22Rv1 (cell line): ENCODE results near the gene RPUSD3.
"Not testable (repeated sequence)": the region's sequence is repeated elsewhere in the genome, so short reads cannot be mapped to it uniquely, and the experiment has no call there.

Experiments
- H3K27ac ChIP-seq: fragments of 450-650 bp; 2 replicates; pipeline ENCODE4 v1.5.1; 2017
- ZFX ChIP-seq: fragments of 450-650 bp; IDR thresholded peaks from 2 replicates; pipeline ENCODE4 v1.6.1; 2017; ENCODE audit warnings: antibody characterized with exemption, borderline replicate concordance
- TF ChIP-seq, protein P1 (sequence below): fragments of 450-650 bp; IDR thresholded peaks from 2 replicates; pipeline ENCODE4 v1.5.1; 2017; ENCODE audit warnings: mild to moderate bottlenecking

The RPUSD3 gene

DNA sequence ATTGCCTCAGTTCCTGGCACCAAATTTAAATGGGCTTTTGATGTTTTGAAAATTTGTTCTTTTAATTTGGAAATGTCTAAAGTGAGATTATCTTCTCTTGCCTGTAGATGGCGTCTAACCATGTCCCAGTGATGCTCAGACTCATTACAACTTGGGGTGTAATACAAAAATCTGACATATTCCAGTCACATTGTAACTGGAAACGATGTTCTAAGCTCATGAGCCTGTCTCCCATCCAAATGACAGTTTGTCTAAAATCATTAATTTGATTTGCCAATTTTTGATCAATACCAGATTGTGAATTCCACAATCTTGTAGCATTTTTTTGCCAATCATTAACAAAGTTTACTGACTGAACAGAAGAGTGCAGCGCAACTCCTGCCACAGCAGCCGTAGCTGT lies 5.1 kb upstream of the RPUSD3 start:
- not testable (repeated sequence) for H3K27ac ChIP-seq

DNA sequence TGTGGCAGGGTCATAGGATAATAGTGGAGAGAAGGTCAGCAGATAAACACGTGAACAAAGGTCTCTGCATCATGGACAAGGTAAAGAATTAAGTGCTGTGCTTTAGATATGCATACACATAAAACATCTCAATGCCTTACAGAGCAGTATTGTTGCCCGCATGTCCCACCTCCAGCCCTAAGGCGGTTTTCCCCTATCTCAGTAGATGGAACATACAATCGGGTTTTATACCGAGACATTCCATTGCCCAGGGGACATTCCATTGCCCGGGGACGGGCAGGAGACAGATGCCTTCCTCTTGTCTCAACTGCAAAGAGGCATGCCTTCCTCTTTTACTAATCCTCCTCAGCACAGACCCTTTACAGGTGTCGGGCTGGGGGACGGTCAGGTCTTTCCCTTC lies 4.1 kb upstream of the RPUSD3 start:
- H3K27ac ChIP-seq: not testable (repeated sequence)

More for the DNA sequence above, 5.1 kb upstream of the RPUSD3 start:
- TF ChIP-seq, protein P1, sequence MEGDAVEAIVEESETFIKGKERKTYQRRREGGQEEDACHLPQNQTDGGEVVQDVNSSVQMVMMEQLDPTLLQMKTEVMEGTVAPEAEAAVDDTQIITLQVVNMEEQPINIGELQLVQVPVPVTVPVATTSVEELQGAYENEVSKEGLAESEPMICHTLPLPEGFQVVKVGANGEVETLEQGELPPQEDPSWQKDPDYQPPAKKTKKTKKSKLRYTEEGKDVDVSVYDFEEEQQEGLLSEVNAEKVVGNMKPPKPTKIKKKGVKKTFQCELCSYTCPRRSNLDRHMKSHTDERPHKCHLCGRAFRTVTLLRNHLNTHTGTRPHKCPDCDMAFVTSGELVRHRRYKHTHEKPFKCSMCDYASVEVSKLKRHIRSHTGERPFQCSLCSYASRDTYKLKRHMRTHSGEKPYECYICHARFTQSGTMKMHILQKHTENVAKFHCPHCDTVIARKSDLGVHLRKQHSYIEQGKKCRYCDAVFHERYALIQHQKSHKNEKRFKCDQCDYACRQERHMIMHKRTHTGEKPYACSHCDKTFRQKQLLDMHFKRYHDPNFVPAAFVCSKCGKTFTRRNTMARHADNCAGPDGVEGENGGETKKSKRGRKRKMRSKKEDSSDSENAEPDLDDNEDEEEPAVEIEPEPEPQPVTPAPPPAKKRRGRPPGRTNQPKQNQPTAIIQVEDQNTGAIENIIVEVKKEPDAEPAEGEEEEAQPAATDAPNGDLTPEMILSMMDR: peak; percentile 84

DNA sequence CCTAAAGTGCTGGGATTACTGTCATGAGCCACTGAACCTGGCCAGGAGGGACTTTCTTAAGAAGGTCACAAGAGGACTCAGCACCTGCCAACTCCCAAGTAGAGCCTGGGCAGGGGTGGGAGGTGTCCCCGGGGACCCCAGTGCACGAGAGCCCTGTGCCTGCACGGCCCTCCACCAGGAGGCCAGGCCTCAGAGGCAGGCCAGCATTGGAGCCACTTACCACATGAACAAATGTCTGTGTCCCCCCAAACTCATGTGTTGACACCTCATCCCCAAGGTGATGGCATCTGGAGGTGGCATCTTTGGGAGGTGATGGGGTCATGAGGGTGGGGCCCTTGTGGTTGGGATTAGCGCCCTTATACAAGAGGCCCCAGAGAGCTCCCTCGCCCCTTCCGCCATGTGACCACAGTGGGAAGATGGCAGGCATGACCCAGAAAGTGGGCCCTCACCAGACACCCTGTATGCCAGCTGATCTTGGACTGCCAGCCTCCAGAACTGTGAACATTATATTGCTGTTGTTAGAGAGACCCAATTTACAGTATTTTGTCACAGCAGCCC lies 3.2 kb upstream of the RPUSD3 start:
- H3K27ac ChIP-seq: no peak overlapping the region
- TF ChIP-seq ZFX: no peak
- TF ChIP-seq, protein P1: no peak

DNA sequence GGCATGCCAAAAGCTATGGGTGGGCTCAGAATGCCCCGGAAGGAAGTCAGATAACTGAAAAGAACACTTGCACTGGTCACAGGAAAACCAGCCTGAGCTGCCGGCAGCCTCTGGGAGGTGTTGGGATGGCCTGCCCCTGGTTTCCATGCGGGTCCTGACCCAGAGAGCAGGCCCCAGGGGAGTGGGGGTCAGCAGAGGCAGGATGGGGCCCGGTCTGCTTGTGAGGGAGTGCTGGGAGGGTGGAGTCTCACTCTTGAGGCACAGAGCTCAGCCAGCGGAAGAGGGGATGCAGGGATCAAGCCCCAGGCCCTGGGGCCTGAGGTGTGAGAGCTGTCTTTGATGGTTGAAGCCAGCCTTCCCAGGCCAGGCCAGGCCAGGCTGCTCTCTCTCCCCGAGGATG lies 2.4 kb upstream of the RPUSD3 start:
- TF ChIP-seq, protein P1: no peak
- H3K27ac ChIP-seq: no peak overlapping the region

DNA sequence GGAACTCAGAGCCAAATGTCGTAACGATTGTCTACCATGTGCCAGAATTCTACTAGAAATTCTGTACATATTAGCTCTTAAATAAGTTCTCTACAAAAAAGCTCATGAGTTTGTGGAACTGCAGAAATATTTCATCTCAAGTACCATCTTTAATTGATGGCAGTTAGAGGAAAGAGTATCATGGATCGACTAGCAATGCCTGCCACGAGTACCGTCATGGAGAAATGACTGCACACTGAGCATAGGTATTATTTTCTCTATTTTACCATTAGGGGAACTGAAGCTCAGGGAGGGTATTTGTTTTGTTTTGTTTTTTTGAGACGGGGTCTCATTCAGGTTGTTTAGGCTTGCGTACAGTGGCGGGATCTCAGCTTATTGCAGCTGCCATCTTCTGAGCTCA lies 2.8 kb downstream of the RPUSD3 start:
- TF ChIP-seq, protein P1: no peak
- TF ChIP-seq ZFX: no peak

DNA sequence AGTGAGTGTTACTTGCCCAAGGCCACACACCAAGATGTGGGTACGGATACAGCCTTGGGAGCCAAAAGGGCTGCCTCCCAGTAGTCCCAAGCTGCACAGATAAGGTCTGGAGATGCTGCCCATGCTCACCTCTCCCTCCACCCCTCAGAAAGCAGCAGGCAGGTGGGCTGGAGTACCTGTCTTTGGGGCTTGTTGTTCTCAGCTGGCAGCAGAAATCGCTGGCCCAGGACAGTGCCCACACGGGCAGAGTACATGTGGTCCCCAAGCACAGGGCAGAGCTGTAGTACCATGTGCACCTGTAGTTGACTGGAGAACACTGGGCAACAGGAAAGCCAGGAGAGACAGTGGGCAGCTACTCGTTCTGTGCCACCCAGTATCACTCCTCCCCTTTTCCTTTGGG lies 5.0 kb downstream of the RPUSD3 start:
- TF ChIP-seq ZFX: no peak
- TF ChIP-seq, protein P1: no peak

More for the DNA sequence above, 2.8 kb downstream of the RPUSD3 start:
- H3K27ac ChIP-seq: no peak overlapping the region

DNA sequence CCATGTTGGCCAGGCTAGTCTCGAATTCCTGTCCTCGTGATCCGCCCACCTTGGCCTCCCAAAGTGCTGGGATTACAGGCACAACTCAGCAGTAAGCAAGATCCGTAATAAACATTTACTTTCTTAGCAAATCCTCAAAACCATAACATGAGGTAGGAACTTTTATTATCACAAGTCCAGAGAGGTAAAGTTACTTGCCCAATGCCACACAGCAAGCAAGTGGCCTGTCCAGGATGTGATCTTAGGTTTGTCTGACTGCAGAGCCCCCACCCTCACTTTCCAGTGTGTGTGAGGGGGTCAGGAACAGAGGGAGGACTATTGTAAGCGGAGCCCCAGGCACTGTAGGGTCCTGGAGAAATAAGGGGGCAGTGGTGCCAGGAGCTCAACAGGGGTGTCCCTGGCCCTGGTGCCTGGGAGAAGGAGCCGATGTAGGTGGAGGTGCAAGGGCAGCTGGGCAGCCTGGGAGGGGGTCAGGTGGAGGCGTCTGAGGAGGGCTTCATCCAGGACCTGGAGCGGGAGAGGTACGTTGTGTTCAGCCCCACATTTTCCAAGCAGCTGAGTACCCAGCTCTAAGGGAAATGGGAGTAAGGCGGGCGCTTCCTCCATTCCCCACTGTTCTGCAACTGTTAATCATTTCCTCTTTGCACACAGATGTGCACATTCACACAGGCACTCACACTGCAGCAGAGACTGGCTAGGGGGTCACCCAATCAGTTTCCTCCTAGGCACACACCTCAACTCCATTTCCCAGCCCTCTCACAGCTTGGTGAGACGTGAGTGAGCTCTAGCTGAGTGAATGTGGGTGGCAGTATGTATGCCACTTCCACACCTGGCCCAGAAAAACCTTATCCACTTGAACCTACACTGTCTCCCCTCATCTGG lies 5.9 kb downstream of the RPUSD3 start:
- TF ChIP-seq ZFX: no peak
- TF ChIP-seq, protein P1: no peak
- H3K27ac ChIP-seq: no peak overlapping the region

More for the DNA sequence above, 5.0 kb downstream of the RPUSD3 start:
- H3K27ac ChIP-seq: no peak overlapping the region
